NCI-H1092 (cell line): ENCODE results near the gene SPACA7.
"Not testable (repeated sequence)": the region's sequence is repeated elsewhere in the genome, so short reads cannot be mapped to it uniquely, and the experiment has no call there.

Experiments
- DNase-seq: peaks from one replicate; lab custom pipeline; 2025; lab: John Stamatoyannopoulos, UW

The SPACA7 gene

DNA sequence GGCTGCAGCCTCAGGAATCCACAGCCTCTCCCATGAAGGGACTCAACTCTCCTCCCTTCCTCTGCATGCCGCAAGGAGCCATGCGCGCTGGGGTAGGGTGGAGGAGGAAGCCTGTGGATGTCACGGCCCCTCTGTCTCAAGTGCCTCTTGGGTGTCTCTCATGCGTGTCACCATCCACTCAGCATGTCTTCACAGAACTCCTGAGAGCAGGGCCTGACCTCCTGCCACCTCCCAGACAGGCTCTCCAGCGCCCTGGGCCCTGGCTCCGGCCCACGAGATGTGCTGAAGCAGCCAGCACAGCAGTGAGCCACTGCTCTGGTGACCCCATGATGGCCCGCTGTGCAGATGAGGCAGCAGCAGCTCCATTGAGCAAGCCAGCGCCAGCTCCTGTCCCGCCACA is 25.9 kb upstream of the SPACA7 start:
- DNase-seq = no peak

GRCh38 chr13:112351825-112352224 is 24.3 kb upstream of the SPACA7 start:
- DNase-seq = no peak

- DNase-seq = no peak
Observed at GRCh38 chr13:112353856-112354255, 22.3 kb upstream of the SPACA7 start.

DNA sequence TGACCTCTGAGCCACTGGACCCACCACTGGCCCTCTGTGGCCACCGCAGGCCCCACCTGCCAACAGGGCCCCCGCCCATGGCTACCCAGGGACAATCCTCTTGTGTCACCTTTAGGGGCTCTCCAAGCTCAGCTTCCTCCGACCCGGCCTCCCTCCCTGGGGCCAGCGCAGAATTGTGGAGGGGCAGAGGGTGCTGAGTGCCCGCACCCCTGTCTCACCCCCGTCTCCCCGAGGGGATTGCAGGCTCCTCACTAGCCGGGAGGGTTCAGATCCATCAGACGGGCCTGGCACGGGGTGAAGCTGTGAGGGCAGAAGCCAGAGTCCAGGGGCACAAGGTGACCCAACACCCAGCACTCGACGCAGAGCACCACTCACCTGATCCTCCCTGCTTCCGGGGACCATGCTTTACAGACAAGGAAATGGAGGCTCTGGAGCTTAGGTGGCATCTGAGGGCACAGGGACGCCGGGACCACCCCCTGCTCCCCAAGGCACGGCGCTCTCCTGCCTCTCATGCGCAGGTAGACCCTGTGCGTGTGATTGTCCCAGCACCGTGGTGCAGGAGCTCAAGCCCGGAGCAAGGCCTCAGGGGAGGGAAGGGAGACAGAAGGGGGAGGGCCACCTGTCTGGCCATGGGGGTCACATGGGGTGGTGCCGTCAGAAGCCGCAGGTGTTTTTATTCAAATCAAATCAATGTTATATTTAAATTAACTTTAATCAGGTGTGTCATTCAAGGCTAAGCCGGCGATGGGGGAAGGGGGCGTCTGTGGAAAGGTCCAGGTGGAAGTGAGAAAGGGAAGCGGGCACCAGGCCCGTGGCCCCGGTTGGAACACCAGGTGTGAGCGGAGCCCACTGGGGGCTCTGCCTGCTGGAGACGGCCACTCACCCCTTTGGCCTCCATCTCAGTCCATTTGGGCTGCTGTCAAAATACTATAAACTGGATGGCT is 21.6 kb upstream of the SPACA7 start:
- DNase-seq = no peak

- DNase-seq = no peak
Observed at GRCh38 chr13:112355274-112355838, 20.8 kb upstream of the SPACA7 start.

GRCh38 chr13:112356190-112356589 is 20.0 kb upstream of the SPACA7 start:
- DNase-seq = no peak

GRCh38 chr13:112358156-112358555 is 18.0 kb upstream of the SPACA7 start:
- no peak for DNase-seq

DNA sequence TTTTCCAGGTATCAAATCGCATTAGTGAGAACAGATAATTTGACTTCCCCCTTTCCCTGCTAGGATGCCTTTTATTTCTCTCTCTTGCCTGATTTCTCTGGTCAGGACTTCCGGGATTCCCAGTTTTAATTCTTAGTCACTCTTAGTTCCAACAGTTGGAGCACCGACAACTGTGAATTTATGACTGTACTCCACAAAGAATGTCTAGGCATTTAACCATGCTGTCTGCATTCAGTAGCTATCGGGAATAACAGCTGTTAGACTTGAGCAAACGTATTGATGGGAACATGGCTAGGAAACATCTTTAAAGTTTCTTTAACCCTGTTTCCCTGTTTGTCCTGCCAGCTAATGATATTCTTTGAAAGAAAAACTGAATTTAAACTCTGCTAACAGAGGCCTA is 14.1 kb upstream of the SPACA7 start:
- no peak for DNase-seq

- no peak for DNase-seq
Observed at GRCh38 chr13:112363867-112364528, 12.2 kb upstream of the SPACA7 start.

DNA sequence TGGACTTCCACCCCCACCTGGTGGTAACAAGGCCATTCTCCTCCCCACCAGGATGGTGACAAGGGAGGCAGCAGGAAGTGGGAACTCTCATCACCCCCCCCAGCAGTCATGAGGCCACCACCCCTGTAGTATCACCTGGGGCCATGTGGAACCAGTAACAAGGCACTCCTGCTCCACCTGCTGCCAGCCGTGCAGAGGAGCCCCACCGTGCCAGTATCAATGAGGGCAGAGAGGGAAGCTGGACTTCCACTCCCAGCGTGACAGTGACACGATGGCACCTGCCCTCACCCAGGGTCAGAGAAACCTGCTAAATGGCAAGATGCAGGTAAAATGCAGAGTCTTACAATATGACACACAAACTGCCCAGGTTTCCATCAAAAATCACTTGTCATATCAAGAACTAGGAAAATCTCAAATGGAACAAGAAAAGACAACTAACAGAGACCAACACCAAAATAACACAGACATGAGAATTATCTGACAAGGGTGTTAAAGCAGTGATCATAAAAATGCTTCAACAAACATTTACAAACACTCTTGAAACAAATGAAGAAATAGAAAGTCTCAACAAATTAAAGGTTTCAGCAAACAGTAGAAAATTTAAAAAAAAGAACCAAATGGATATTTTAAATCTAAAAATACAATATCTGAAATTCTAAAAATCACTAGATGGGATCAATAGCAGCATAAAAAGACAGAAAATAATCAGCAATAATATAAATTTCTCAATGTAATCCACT is 9.1 kb upstream of the SPACA7 start:
- DNase-seq = no peak

DNA sequence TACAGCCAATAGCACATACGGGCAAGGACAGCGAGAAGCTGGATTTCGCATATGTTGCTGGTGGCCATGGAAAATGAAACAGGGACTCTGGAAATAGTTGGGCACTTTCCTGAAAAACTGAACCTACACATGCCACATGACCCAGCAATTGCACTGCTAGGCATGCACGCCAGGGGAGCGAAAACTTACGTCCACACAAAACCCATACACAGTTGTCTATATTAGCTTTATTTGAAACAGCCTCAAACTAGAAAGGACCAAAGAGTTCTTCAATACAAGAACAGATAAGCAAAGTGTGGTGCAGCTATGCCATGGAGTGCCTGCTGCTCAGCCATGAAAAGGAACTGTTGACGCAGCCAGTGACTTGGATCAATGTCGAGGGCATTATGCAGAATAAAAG is 7.3 kb upstream of the SPACA7 start:
- no peak for DNase-seq

DNA sequence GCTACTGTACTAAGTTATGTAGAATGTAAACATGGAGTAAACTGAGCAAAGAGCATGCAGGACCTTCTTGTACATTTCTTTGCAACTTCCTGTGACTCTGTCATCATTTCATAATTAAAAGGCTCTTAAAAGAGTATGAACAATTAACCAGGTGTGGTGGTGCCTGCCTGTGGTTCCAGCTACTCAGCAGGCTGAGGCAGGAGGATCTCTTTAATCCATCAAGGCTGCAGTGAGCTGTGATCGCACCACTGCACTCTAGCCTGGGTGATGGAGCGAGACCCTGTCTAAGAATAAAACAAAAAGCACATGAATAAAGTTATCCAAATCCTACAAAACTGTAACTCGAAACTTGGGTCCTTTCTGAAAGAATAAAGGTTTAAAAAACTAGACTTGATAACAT is 5.8 kb upstream of the SPACA7 start:
- no peak for DNase-seq

GRCh38 chr13:112374271-112374670 is 1.9 kb upstream of the SPACA7 start:
- DNase-seq = no peak

- DNase-seq = no peak
Observed at GRCh38 chr13:112391746-112392145, 15.6 kb downstream of the SPACA7 start.

- DNase-seq = no peak
Observed at GRCh38 chr13:112392719-112393118, 16.6 kb downstream of the SPACA7 start.

GRCh38 chr13:112395022-112395421 is 18.9 kb downstream of the SPACA7 start:
- DNase-seq = not testable (repeated sequence)

DNA sequence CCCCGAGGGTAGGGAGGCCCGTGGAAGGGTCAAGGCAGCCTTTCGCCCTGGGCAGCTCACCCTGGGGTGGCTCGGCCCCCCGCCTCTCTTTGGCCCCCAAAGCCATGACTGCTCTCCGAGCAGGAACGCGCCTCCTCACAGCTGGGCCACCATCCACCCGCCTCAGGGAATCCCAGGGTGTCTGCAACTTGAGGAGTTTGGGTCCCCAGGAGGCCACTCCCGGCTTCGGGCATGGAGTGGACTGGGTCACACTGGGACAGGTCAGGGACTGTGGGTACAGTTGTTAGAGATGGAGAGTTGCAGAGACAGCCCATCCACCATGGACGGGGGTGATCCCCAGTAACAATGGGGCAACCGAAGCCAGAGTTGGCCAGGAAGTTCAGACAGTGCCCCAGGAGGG is 19.8 kb downstream of the SPACA7 start:
- DNase-seq = not testable (repeated sequence)

DNA sequence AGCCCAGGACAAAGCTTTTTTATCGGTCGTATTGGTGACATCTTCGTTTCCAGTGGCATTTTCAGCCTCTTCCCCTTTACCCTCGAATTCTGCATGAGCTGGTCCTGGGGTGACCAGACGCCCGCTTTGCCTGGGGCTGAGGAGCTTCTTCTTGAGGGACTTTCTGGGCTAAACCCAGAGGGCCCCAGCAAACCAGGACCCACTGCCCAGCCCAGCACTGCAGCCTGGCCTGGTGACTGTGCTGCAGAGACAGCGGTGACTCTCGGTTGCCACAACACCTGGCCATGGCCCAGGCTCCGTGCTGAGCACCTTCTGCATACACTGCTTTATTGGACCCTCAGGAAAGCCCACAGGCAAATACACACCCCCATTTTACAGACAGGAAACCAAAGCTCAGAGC is 21.0 kb downstream of the SPACA7 start:
- no peak for DNase-seq

DNA sequence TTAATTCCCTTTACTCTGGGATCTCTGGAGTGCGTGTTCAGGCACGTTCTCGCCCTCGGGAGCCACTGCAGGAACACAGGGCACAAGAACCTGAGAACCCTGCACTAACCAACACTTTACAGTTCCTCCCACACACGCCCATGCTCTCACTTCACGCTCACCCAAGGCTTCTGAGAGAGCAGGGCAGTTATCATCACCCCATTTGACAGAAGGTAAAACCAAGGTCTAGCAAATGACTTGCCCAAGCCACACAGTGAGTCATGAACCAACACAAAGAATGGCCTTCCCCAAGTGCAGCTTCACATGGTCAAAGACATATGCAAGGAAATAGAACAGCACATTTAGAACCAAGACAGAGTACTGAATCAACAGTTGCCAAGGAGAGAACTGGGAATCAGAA is 22.2 kb downstream of the SPACA7 start:
- DNase-seq = not testable (repeated sequence)

DNA sequence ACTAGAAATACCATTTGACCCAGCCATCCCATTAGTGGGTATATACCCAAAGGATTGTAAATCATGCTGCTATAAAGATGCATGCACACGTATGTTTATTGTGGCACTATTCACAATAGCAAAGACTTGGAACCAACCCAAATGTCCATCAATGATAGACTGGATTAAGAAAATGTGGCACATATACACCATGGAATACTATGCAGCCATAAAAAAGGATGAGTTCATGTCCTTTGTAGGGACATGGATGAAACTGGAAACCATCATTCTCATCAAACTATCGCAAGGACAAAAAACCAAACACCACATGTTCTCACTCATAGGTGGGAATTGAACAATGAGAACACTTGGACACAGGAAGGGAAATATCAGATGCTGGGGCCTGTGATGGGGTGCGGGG is 33.7 kb downstream of the SPACA7 start:
- DNase-seq = not testable (repeated sequence)

- DNase-seq = no peak
Observed at GRCh38 chr13:112416647-112417046, 40.5 kb downstream of the SPACA7 start.

DNA sequence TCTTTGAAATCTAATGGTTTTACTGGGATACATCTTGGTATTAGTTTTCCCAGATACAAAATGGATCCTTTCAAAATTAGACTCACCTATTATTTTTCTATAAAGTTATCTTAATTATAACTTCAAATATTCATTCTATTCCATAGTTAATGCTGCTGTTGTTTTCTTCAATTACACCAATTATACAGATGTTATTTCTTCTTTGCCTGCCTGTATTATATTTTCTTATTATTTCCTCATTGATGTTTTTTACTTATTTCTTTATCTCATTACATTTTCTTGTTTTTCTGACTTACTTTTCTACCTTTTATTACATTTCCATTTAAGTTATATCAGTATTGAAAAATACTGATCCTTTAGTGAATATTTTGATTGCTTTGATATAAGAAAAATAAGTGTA is 40.9 kb downstream of the SPACA7 start:
- no peak for DNase-seq
